ENCODE measurements around the gene KMT5C. TPM values are rescaled to one million over a fixed set of nuclear protein-coding genes. Genes with fewer than 3 reads are reported as not detected.
"Not testable (repeated sequence)": the region's sequence is repeated elsewhere in the genome, so short reads cannot be mapped to it uniquely, and the experiment has no call there.

KMT5C gene
- total RNA-seq, 2 donors from 2014 or later, result 66.6 to 103 TPM

DNA sequence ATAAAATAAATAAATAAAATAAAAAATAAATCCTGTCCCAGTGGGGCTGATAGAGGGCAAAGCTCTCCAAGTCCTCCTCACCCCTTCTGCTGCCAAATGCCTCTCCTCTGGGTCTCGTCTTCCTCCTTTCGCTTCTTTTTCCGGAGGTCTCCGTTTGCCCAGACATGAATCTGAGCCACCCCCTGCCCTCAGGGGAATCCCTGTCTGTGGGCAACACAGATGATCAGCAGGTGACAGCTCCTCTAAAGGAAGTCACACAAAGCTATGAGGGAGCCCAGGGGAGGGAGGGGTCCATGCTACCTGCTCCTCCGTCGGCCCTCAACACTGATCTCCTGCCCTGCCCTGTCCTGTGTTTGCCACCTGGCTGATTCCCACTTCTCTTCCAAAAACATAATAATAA, 15.0 kb upstream of the KMT5C start:
- ATAC-seq (no peak), DNase-seq (no peak)
- Mint-ChIP-seq H3K4me3 (peak overlapping the region; percentile 33), H3K4me1 (peaks cover 8% of the 10 kb centered on the region), H3K27ac (no peak overlapping the region), H3K27me3 (peaks cover 25% of the 10 kb centered on the region), H3K36me3 (ENCODE audit: low read depth) (no peaks in the 10 kb centered on the region)
- no peaks in the 10 kb centered on the region for H3K9me3 ChIP-seq (ENCODE audit: control insufficient read depth, low read length, poor library complexity, severe bottlenecking)

DNA sequence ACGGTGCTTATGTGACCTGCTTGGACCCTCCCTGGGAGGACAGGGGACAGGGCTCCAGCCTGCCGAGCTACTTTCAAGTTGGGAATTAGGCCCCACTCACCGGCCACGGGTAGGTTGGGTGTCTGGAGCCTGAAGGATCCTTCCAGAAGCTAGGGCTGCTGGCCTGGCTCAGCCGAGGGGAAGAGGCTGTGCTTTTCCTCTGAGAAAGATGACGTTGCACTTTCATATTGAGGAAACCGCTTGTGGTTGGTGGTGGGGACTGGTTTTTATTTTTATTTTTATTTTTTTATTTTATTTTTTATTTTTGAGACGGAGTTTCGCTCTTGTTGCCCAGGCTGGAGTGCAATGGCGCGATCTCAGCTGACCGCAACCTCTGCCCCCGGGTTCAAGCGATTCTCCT, 14.5 kb upstream of the KMT5C start, which contains the start of gene TMEM150B:
TMEM150B (minus strand) TSS at position 170 of the 400 bp plus-strand sequence. CDS start 4,305 bp downstream, outside the sequence.
- peaks cover 25% of the 10 kb centered on the region for H3K27me3 Mint-ChIP-seq
- H3K36me3 Mint-ChIP-seq (ENCODE audit: low read depth), result no peaks in the 10 kb centered on the region
- ATAC-seq (peak; percentile 39), DNase-seq (no peak)
- no peaks in the 10 kb centered on the region for H3K9me3 ChIP-seq (ENCODE audit: control insufficient read depth, low read length, poor library complexity, severe bottlenecking)
- peak within 1 kb of the TSS; percentile 33 for H3K4me3 Mint-ChIP-seq
- peaks cover 8% of the 10 kb centered on the region for H3K4me1 Mint-ChIP-seq
- H3K27ac Mint-ChIP-seq, result no peak within 1 kb of the TSS

DNA sequence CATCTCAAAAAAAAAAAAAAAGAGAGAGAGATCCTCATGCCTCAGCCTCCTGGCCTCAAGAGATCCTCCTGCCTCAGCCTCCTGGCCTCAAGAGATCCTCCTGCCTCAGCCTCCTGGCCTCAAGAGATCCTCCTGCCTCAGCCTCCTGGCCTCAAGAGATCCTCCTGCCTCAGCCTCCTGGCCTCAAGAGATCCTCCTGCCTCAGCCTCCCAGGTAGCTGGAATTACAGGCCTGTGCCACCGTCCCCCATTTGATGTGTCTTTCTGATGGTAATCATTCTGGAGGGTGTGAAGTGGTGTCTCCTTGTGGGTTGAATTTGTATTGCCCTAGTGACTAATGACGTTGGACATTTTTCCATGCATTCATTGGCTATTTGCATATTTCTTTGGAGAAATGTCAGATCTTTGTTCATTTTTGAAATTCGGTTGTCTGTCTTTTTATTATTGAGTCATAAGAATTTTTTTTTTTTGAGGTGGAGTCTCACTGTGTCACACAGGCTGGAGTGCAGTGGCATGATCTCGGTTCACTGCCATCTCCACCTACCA, 10.8 kb upstream of the KMT5C start:
- H3K36me3 Mint-ChIP-seq (ENCODE audit: low read depth); H3K4me3 Mint-ChIP-seq; H3K4me1 Mint-ChIP-seq; ATAC-seq; H3K27me3 Mint-ChIP-seq; H3K9me3 ChIP-seq (ENCODE audit: control insufficient read depth, low read length, poor library complexity, severe bottlenecking); DNase-seq: not testable (repeated sequence)
- H3K27ac Mint-ChIP-seq, result peak overlapping the region; percentile 60

DNA sequence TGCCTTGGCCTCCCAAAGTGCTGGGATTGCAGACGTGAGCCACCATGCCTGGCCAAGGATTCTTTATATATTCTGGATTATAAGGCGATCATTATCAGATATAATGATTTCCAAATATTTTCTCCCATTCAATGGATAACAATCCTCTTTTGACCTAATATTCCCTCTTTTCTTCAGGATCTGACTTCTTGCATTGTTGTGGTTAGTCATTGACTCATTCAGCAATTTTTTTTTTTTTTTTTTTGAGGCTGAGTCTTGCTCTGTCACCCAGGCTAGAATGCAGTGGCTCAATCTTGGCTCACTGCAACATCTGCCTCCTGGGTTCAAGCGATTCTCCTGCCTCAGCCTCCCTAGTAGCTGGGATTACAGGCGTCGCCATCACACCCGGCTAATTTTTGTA, 9.9 kb upstream of the KMT5C start:
- not testable (repeated sequence) for DNase-seq; H3K4me1 Mint-ChIP-seq; H3K27ac Mint-ChIP-seq; H3K4me3 Mint-ChIP-seq; H3K9me3 ChIP-seq (ENCODE audit: control insufficient read depth, low read length, poor library complexity, severe bottlenecking); H3K36me3 Mint-ChIP-seq (ENCODE audit: low read depth); ATAC-seq
- peaks cover 14% of the 10 kb centered on the region for H3K27me3 Mint-ChIP-seq

DNA sequence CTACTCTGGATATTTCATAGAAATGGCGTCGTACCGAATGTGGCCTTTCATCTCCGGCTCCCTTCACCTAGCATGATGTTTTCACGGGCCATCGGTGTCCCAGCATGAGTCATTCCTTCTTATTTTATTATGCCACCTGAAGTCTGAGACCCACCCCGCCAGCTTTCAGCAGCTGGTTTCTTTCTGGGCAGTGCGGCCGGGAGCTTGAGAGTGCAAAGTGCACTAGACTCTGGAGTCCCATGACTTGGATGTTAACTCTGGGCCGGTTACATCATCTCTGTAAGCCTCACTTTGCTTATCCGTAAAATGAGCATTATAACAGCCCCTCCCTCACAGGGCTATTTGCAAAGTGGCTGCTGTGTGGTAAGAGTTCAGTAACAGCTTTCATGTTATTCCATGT, 5.8 kb upstream of the KMT5C start:
- no peak for ATAC-seq
- no peak for DNase-seq
- no peaks in the 10 kb centered on the region for H3K9me3 ChIP-seq (ENCODE audit: control insufficient read depth, low read length, poor library complexity, severe bottlenecking)
- no peak overlapping the region for H3K27ac Mint-ChIP-seq
- H3K36me3 Mint-ChIP-seq (ENCODE audit: low read depth), result no peaks in the 10 kb centered on the region
- H3K4me3 Mint-ChIP-seq, result no peak overlapping the region
- H3K4me1 Mint-ChIP-seq, result peaks cover 4% of the 10 kb centered on the region
- H3K27me3 Mint-ChIP-seq, result peaks cover 11% of the 10 kb centered on the region

DNA sequence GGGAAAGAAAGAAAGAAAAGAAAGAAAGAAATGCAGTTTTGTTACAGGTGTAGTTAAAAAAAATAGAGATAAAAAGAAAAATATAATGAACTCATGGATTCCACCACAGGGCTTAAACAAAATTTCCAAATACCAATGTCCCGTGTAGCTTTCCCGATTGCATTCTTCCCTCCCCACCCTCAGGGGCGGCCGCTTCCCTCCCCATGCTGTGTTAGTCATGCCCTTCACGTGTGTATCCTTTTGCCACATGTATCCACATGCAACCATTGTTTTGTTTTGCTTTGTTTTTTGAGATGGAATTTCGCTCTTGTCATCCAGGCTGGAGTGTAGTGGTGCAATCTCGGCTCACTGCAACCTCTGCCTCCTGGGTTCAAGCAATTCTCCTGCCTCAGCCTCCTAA, 3.6 kb upstream of the KMT5C start:
- DNase-seq (no peak), ATAC-seq (no peak)
- no peaks in the 10 kb centered on the region for H3K9me3 ChIP-seq (ENCODE audit: control insufficient read depth, low read length, poor library complexity, severe bottlenecking)
- peak overlapping the region; percentile 59 for H3K27ac Mint-ChIP-seq
- H3K27me3 Mint-ChIP-seq, result peaks cover 11% of the 10 kb centered on the region
- H3K4me1 Mint-ChIP-seq, result peaks cover 16% of the 10 kb centered on the region
- no peak overlapping the region for H3K4me3 Mint-ChIP-seq
- peaks cover 2% of the 10 kb centered on the region for H3K36me3 Mint-ChIP-seq (ENCODE audit: low read depth)

DNA sequence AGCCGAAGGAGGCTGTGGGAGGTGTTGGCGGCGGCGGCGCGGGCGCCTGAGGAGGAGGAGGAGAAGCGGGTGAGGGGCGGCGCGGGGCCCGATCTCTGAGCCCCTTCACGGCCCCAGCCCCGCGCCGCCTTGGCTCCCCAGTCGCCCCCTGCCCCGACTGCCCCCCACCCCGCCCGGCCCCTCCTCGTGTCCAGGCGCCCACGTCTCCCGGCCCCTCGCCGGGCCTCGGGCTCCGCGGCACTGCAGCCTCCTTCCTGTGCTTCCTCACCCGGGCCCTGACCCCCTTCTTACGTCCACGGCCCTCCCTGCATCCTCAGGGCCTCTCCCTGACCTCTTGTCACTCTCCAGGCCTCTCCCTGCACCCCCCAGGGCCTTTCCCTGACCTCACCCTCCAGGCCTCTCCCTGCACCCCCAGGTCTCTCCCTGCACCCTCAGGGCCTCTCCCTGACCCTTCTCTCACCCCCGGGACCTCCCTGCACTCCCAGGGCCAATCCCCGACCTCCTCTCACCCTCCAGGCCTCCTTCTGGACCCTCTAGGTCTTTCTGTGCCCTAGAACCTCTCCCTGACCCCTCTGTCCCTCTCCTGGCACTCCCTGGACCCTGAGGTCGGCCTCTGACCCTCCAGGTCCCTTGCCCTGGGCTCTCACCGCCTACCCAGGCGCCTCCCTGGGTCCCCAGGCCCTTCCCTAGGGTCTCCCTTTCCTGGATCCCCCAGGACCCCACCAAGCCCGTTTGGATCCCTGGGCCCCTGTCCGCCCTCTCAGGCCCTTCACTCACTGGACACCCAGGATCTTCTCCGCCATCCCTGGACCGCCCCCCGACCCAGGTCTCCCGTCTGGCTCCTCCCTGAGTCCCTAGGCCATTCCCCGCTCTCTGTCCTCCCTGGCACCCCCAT, 460 bp downstream of the KMT5C start:
- Mint-ChIP-seq H3K27me3 (no peaks in the 10 kb centered on the region), H3K27ac (peak overlapping the region; percentile 93), H3K4me3 (peak overlapping the region; percentile 99), H3K4me1 (peaks cover 20% of the 10 kb centered on the region), H3K36me3 (ENCODE audit: low read depth) (peaks cover 2% of the 10 kb centered on the region)
- ATAC-seq (no peak), DNase-seq (peak in 2 of 3 donors; percentile 20 to 30)
- H3K9me3 ChIP-seq (ENCODE audit: control insufficient read depth, low read length, poor library complexity, severe bottlenecking), result no peaks in the 10 kb centered on the region

DNA sequence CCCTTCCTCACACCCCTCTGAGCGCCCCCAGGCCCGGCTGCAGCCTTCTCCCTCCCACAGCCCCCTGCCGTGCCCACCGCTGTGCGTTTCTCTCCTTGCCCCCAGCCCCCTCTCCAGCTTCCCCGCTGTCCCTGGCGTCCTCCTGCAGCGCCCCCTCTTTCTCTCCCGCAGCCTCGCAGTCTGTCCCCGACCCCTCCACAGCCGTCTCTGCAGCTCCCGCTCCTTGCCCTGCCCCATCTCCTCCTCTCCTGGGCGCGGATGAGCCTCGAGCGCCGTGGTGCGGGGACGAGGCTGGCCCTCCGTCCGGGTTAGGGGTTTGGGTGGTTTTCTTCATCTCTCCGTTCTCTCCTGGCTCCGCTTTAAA, 1.1 kb downstream of the KMT5C start:
- DNase-seq (no peak), ATAC-seq (no peak)
- H3K9me3 ChIP-seq (ENCODE audit: control insufficient read depth, low read length, poor library complexity, severe bottlenecking), result no peaks in the 10 kb centered on the region
- peak overlapping the region; percentile 93 for H3K27ac Mint-ChIP-seq
- no peaks in the 10 kb centered on the region for H3K27me3 Mint-ChIP-seq
- peaks cover 20% of the 10 kb centered on the region for H3K4me1 Mint-ChIP-seq
- H3K4me3 Mint-ChIP-seq, result peak overlapping the region; percentile 99
- H3K36me3 Mint-ChIP-seq (ENCODE audit: low read depth), result peaks cover 2% of the 10 kb centered on the region

DNA sequence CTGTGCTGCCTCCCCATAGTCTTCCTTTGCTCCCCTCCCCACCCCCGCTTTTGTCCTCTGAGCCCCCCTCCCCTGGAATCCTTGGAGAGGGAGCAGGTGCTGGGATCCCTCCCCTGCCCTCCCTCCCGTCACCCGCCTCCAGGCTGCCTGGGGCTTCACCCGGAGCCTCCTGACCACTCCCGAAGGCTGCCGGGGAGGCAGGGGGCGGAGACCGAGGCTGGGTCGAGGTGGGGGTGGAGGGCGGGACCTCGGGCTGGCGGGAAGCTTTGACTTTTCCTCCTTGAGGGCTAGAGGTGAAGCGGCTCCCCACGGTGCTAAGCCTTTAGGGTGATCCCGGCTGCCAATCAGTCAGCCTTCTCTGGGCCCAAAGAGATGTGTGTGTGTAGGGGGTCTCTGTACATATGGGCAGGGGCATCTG, 1.5 kb downstream of the KMT5C start:
- Mint-ChIP-seq H3K4me1 (peaks cover 20% of the 10 kb centered on the region), H3K4me3 (peak overlapping the region; percentile 99), H3K27ac (peak overlapping the region; percentile 93), H3K27me3 (no peaks in the 10 kb centered on the region), H3K36me3 (ENCODE audit: low read depth) (peaks cover 2% of the 10 kb centered on the region)
- ATAC-seq (no peak), DNase-seq (peak in 2 of 3 donors; percentile 41 to 45)
- H3K9me3 ChIP-seq (ENCODE audit: control insufficient read depth, low read length, poor library complexity, severe bottlenecking), result no peaks in the 10 kb centered on the region

DNA sequence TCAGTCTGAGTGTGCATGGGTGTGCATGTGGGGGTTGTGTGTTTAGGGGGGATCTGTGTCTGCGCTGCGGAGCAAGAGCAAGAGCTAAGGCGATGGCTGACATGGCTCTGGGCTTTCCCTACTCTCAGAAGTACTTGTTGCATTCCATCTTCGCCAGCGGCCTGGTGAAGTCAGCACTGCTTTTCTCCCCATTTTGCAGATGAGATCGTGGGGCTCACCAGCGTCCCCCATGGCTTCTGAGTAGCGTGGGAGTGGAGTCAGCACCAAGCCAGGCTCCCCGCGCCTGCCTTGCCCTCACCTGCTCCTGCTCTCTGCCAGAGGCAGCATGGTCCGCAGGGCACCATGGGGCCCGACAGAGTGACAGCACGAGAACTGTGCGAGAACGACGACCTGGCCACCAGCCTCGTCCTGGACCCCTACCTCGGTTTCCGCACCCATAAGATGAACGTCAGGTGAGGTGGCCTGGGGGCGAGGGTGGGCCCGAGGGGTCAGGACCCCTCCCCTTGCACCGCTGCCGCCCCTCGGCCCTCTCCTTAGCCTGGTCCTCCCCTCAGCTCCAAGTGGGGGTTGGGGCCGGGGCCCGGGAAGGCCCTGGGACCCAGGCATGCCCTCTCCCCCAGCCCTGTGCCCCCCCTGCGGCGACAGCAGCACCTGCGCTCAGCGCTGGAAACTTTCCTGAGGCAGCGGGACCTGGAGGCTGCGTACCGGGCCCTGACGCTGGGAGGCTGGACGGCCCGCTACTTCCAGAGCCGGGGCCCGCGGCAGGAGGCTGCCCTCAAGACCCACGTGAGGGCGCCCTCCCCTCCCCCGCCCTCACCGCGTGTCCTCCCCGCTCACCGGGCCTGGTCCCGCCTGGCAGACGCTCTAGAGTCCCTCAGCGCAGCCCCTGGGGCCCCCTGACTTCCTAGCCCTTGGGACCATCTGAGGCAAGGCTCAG, 2.2 kb downstream of the KMT5C start:
- DNase-seq, result no peak
- H3K36me3 Mint-ChIP-seq (ENCODE audit: low read depth), result peaks cover 2% of the 10 kb centered on the region
- H3K27ac Mint-ChIP-seq, result peak overlapping the region; percentile 93
- no peak for ATAC-seq
- no peaks in the 10 kb centered on the region for H3K27me3 Mint-ChIP-seq
- H3K4me1 Mint-ChIP-seq, result peaks cover 20% of the 10 kb centered on the region
- no peaks in the 10 kb centered on the region for H3K9me3 ChIP-seq (ENCODE audit: control insufficient read depth, low read length, poor library complexity, severe bottlenecking)
- H3K4me3 Mint-ChIP-seq, result peak overlapping the region; percentile 99

DNA sequence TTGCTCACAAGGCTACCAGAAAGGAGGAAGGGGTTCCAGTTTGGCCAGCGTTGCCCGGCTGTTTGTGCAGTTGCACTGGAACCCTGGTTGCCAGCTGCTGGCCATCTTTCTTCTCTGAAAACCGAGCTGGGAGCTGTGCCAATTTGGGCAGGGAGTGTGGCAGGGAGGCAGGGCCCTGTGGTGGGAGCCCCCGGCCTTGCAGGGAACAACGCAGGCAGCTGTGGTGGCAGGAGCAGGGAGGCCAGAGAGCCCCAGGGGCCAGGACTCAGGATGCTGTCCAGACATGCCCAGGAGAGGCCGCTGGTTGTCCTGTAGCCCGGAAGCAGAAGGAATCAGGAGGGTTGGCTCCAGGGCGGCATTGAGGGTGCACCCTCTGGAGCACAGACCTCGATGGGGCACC, 4.8 kb downstream of the KMT5C start:
- H3K36me3 Mint-ChIP-seq (ENCODE audit: low read depth), result peaks cover 2% of the 10 kb centered on the region
- peaks cover 20% of the 10 kb centered on the region for H3K4me1 Mint-ChIP-seq
- ATAC-seq (no peak), DNase-seq (no peak)
- no peak overlapping the region for H3K27ac Mint-ChIP-seq
- no peak overlapping the region for H3K4me3 Mint-ChIP-seq
- H3K9me3 ChIP-seq (ENCODE audit: control insufficient read depth, low read length, poor library complexity, severe bottlenecking), result no peaks in the 10 kb centered on the region
- H3K27me3 Mint-ChIP-seq, result no peaks in the 10 kb centered on the region

DNA sequence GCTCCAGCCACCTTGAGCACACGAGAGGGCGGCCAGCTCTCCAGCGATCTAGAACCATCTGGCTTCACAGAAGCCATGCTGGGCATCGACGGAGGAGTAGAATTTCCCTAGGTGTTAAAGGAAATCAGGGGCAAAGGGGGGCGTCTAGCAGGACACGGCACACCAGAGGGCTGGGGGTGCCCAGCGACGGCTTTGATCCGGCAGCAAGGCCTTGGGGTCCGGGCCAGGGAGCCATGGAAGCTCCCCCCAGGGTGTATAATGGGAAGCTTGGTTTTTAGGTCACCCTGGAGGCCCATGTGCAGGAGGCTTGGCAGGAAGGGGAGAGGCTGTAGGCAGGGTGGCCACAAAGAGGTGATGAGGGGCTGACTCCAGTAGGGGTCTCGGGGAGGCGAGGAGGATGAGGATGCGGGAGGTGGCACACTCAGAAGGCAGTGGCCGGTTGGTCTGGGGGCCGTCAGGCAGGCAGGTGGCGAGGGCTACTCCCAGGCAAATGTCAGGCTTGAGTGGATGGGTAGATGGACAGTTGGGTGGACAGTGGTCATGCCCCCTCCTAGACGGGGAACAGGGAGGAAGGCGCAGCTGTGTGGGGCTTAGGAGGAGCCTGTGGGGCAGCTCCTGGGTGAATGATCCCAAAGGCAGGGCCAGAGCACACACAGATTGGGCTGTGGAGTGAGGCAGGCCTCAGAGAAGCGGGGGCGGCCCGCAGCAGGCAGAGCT, 5.6 kb downstream of the KMT5C start:
- Mint-ChIP-seq H3K27me3 (no peaks in the 10 kb centered on the region), H3K27ac (peak overlapping the region; percentile 79), H3K36me3 (ENCODE audit: low read depth) (no peaks in the 10 kb centered on the region), H3K4me1 (peaks cover 14% of the 10 kb centered on the region), H3K4me3 (no peak overlapping the region)
- ATAC-seq (no peak), DNase-seq (no peak)
- H3K9me3 ChIP-seq (ENCODE audit: control insufficient read depth, low read length, poor library complexity, severe bottlenecking), result no peaks in the 10 kb centered on the region
